ENCODE results near the gene THRA.

Gene THRA

GRCh38 chr17:40101367-40102210, 38.8 kb downstream of the THRA start:
- TF ChIP-seq, protein P1, sequence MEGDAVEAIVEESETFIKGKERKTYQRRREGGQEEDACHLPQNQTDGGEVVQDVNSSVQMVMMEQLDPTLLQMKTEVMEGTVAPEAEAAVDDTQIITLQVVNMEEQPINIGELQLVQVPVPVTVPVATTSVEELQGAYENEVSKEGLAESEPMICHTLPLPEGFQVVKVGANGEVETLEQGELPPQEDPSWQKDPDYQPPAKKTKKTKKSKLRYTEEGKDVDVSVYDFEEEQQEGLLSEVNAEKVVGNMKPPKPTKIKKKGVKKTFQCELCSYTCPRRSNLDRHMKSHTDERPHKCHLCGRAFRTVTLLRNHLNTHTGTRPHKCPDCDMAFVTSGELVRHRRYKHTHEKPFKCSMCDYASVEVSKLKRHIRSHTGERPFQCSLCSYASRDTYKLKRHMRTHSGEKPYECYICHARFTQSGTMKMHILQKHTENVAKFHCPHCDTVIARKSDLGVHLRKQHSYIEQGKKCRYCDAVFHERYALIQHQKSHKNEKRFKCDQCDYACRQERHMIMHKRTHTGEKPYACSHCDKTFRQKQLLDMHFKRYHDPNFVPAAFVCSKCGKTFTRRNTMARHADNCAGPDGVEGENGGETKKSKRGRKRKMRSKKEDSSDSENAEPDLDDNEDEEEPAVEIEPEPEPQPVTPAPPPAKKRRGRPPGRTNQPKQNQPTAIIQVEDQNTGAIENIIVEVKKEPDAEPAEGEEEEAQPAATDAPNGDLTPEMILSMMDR (IDR thresholded peaks at IDR 0.05; ENCODE audit: low read depth, low read length) = no peak
- DNase-seq (ENCODE audit: low read depth in 2 of 2) = peak in 1 of 2 donors; percentile 36
- H3K4me3 ChIP-seq (replicated peaks in 1 of 2; ENCODE audit: low read depth in 2 of 2, low read length in 2 of 2) = peak overlapping the region in 1 of 2 donors; percentile 64

- no peak overlapping the region for H3K4me3 ChIP-seq (replicated peaks in 1 of 2; ENCODE audit: low read depth in 2 of 2, low read length in 2 of 2)
- TF ChIP-seq, protein P1 (IDR thresholded peaks at IDR 0.05; ENCODE audit: low read depth, low read length) = no peak
- DNase-seq (ENCODE audit: low read depth in 2 of 2) = no peak
Measured at GRCh38 chr17:40103071-40103661, 40.4 kb downstream of the THRA start.

DNA sequence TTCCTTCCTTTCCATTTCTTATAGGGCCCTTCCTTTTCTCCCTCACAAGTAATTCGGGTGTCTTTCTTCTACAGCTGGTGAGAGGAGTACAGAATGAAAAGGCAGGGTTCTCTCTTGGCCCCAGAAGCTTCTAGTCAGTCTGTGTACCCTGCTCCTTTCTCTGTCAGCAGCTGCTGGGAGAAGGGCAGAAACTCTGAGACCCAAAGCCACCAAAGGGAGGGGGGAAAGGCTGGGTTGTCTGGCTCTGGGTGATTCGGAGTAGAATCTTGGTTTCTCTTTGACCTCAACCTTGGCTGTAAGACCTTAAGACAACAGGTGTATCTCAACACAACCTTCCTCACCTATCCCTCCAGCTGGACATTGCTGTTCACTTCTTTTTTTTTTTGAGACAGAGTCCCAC, 40.9 kb downstream of the THRA start:
- no peak for DNase-seq (ENCODE audit: low read depth in 2 of 2)
- no peak overlapping the region for H3K4me3 ChIP-seq (replicated peaks in 1 of 2; ENCODE audit: low read depth in 2 of 2, low read length in 2 of 2)
- TF ChIP-seq, protein P1 (IDR thresholded peaks at IDR 0.05; ENCODE audit: low read depth, low read length) = no peak

DNA sequence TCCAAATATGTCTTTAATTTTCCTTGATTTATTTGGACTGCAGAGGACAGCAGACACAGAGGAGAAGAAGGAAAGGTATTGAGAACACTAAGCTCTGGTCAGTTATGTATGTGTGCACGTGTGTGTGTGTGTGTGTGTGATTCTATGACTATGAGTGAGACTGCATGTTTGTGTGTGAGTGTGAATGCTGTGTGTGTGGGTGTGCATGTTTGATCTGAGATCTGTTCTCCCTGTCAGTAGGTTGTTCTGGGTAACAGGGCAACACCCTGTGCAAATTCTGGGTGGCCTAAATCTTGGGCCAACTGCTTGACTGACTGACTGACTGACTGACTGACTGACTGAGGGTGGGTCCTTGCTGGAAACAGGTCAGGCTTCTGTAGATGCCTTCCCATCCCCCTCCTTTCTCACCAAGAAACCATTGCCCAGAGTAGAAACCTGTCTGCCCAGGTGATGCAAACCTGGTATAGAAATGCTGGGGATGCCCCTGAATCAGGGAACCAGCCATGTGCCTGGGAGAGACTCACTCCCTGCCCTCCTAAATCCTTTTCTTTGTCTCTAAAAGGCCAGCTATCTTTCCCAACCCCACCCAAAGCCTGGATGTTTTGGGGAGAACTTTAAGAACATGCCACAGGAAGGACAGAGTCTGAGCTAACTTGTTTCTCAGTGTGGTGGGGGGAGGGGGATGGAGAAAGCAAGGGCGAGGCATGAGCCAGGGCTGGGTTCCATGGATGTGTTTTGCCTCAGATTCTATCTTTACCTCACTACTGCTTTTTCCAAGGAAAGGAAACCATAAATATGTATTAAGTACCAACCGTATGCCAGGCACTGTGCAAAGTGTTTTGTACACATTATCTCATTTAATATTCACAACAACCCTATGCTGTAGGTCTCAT, 42.1 kb downstream of the THRA start:
- DNase-seq (ENCODE audit: low read depth in 2 of 2) = no peak
- TF ChIP-seq, protein P1 (IDR thresholded peaks at IDR 0.05; ENCODE audit: low read depth, low read length) = no peak

GRCh38 chr17:40105861-40106759, 43.3 kb downstream of the THRA start:
- TF ChIP-seq, protein P1 (IDR thresholded peaks at IDR 0.05; ENCODE audit: low read depth, low read length) = no peak
- H3K4me3 ChIP-seq (replicated peaks in 1 of 2; ENCODE audit: low read depth in 2 of 2, low read length in 2 of 2) = no peak overlapping the region
- DNase-seq (ENCODE audit: low read depth in 2 of 2) = no peak

More for the DNA sequence above, 42.1 kb downstream of the THRA start:
- no peak overlapping the region for H3K4me3 ChIP-seq (replicated peaks in 1 of 2; ENCODE audit: low read depth in 2 of 2, low read length in 2 of 2)
